Tibial nerve (tissue), 4 donors: ENCODE data around the gene USP4. TPM values are rescaled to one million over a fixed set of nuclear protein-coding genes. Genes with fewer than 3 reads are reported as not detected.
A peak's percentile ranks its signal among the peaks of the same experiment; 100 is the strongest.

Experiments used
- DNase-seq, 2 donors: peaks; one replicate each; pipeline ENCODE4 v3.0.0-alpha.2; 2019; ENCODE audit warnings: low spot score in 2 of 2
- H3K27ac ChIP-seq, 4 donors: fragments of 200-600 bp; sonication (generic) in 3 of 4; one replicate each; pipeline ENCODE4 v1.5.1; 2017 to 2019; ENCODE audit warnings: mild to moderate bottlenecking in 1 of 4
- H3K27me3 ChIP-seq, 2 donors: fragments of 200-600 bp; sonication (generic) in 1 of 2; one replicate each; pipeline versions ENCODE4 v1.5.1 to v1.6.0; 2017 to 2019
- H3K36me3 ChIP-seq, 3 donors: fragments of 200-600 bp; sonication (generic); one replicate each; pipeline ENCODE4 v1.5.1; 2018 to 2019
- H3K4me1 ChIP-seq, 4 donors: fragments of 200-600 bp; sonication (generic) in 3 of 4; one replicate each; pipeline ENCODE4 v1.5.1; 2017 to 2019
- H3K4me3 ChIP-seq, 4 donors: fragments of 200-600 bp; sonication (generic) in 3 of 4; one replicate each; pipeline ENCODE4 v1.5.1; 2017 to 2019; ENCODE audit warnings: mild to moderate bottlenecking in 1 of 4, moderate library complexity in 1 of 4
- H3K9me3 ChIP-seq, 4 donors: fragments of 200-600 bp; sonication (generic) in 3 of 4; one replicate each; pipeline ENCODE4 v1.5.1; 2017 to 2019
- CTCF ChIP-seq, 5 experiments: fragments of 200-600 bp in 3 of 5; fragments of 450-650 bp in 2 of 5; sonication (generic) in 3 of 5; IDR thresholded peaks; one replicate each; pipeline ENCODE4 v1.5.1; 2016 to 2019; ENCODE audit warnings: antibody characterized with exemption in 5 of 5, mild to moderate bottlenecking in 3 of 5, moderate library complexity in 2 of 5
- EP300 ChIP-seq, 2 donors: sonication (generic); formaldehyde crosslinking; IDR thresholded peaks; one replicate each; pipeline ENCODE4 v1.6.1; 2017; ENCODE audit warnings: antibody characterized with exemption in 2 of 2, mild to moderate bottlenecking in 1 of 2
- POLR2A ChIP-seq, 2 donors: fragments of 450-650 bp; IDR thresholded peaks; one replicate each; pipeline ENCODE4 v1.6.1; 2017; ENCODE audit warnings: antibody characterized with exemption in 2 of 2, mild to moderate bottlenecking in 2 of 2, moderate library complexity in 2 of 2
- WGBS, 2 donors: methylation state at CpG; one replicate each; pipeline ENCODE4 v1.1.5; 2018; 5-methylcytosine and 5-hydroxymethylcytosine counted together
- total RNA-seq, 4 donors: library from RNA; depleted of rRNA; stranded (reverse); fragments of >200 nt; gene quantifications; one replicate each; pipeline ENCODE4 v1.1.0, GENCODE V29; 2016

USP4 gene
- total RNA-seq, 4 donors from 2014 or later, result 33.7 to 49.8 (median 46.0) TPM

- WGBS, 2 donors, result 93 to 94% methylated on average over 3 of the region's 3 CpGs
- TF ChIP-seq POLR2A (IDR thresholded peaks at IDR 0.05) (no peak), CTCF (IDR thresholded peaks at IDR 0.05) (no peak), EP300 (IDR thresholded peaks at IDR 0.05) (no peak)
Measured at GRCh38 chr3:49300595-49300994, 39.3 kb downstream of the USP4 start.

GRCh38 chr3:49298511-49298910, 41.3 kb downstream of the USP4 start:
- peaks cover 0 to 94% (median 40%) of the 10 kb centered on the region in 3 donors for H3K36me3 ChIP-seq
- no peak for DNase-seq
- no peaks in the 10 kb centered on the region for H3K9me3 ChIP-seq
- no peak overlapping the region for H3K4me3 ChIP-seq
- peaks cover 0 to 17% (median 0%) of the 10 kb centered on the region in 4 donors for H3K4me1 ChIP-seq
- no peak for TF ChIP-seq EP300 (IDR thresholded peaks at IDR 0.05)
- TF ChIP-seq CTCF (IDR thresholded peaks at IDR 0.05), result no peak
- no peak for TF ChIP-seq POLR2A (IDR thresholded peaks at IDR 0.05)
- WGBS, 2 donors, result 94 to 96% methylated on average over 7 of the region's 7 CpGs
- no peaks in the 10 kb centered on the region for H3K27me3 ChIP-seq
- no peak overlapping the region for H3K27ac ChIP-seq

More at GRCh38 chr3:49300595-49300994, 39.3 kb downstream of the USP4 start:
- H3K36me3 ChIP-seq, result peaks cover 0 to 99% (median 27%) of the 10 kb centered on the region in 3 donors
- no peaks in the 10 kb centered on the region for H3K9me3 ChIP-seq
- peaks cover 0 to 17% (median 0%) of the 10 kb centered on the region in 4 donors for H3K4me1 ChIP-seq
- H3K4me3 ChIP-seq, result no peak overlapping the region
- no peaks in the 10 kb centered on the region for H3K27me3 ChIP-seq
- DNase-seq, result no peak
- H3K27ac ChIP-seq, result no peak overlapping the region

- H3K36me3 ChIP-seq, result peaks cover 0 to 94% (median 45%) of the 10 kb centered on the region in 3 donors
- no peaks in the 10 kb centered on the region for H3K9me3 ChIP-seq
- no peak overlapping the region for H3K4me3 ChIP-seq
- WGBS, 2 donors, result 62 to 63% methylated on average over 2 of the region's 2 CpGs
- H3K27ac ChIP-seq, result peak overlapping the region in 3 of 4 donors; percentile 31 to 77 (median 70)
- peaks cover 0 to 17% (median 0%) of the 10 kb centered on the region in 4 donors for H3K4me1 ChIP-seq
- peak; percentile 33 to 62 for DNase-seq
- no peaks in the 10 kb centered on the region for H3K27me3 ChIP-seq
- TF ChIP-seq POLR2A (IDR thresholded peaks at IDR 0.05), result no peak
- TF ChIP-seq CTCF (IDR thresholded peaks at IDR 0.05), result no peak
- TF ChIP-seq EP300 (IDR thresholded peaks at IDR 0.05), result no peak
Measured at GRCh38 chr3:49296781-49297411, 43.0 kb downstream of the USP4 start.

GRCh38 chr3:49295489-49296058, 44.3 kb downstream of the USP4 start:
- peaks cover 0 to 94% (median 47%) of the 10 kb centered on the region in 3 donors for H3K36me3 ChIP-seq
- no peak for TF ChIP-seq EP300 (IDR thresholded peaks at IDR 0.05)
- TF ChIP-seq CTCF (IDR thresholded peaks at IDR 0.05), result peak; percentile 27 to 53 (median 42)
- no peak for TF ChIP-seq POLR2A (IDR thresholded peaks at IDR 0.05)
- H3K9me3 ChIP-seq, result no peaks in the 10 kb centered on the region
- H3K27ac ChIP-seq, result no peak overlapping the region
- peaks cover 0 to 17% (median 0%) of the 10 kb centered on the region in 4 donors for H3K4me1 ChIP-seq
- H3K27me3 ChIP-seq, result no peaks in the 10 kb centered on the region
- 71% methylated on average over 11 of the region's 11 CpGs for WGBS, 2 donors
- H3K4me3 ChIP-seq, result no peak overlapping the region
- peak in 1 of 2 donors; percentile 20 for DNase-seq

GRCh38 chr3:49294343-49294742, 45.5 kb downstream of the USP4 start:
- TF ChIP-seq EP300 (IDR thresholded peaks at IDR 0.05) (no peak), POLR2A (IDR thresholded peaks at IDR 0.05) (no peak), CTCF (IDR thresholded peaks at IDR 0.05) (no peak)
- peaks cover 0 to 94% (median 59%) of the 10 kb centered on the region in 3 donors for H3K36me3 ChIP-seq
- H3K27ac ChIP-seq, result no peak overlapping the region
- DNase-seq, result no peak
- peaks cover 0 to 17% (median 0%) of the 10 kb centered on the region in 4 donors for H3K4me1 ChIP-seq
- no peaks in the 10 kb centered on the region for H3K9me3 ChIP-seq
- 79 to 85% methylated on average over 8 of the region's 8 CpGs for WGBS, 2 donors
- no peaks in the 10 kb centered on the region for H3K27me3 ChIP-seq
- no peak overlapping the region for H3K4me3 ChIP-seq
